Cortex of kidney (tissue), 1 donor: Measurements from ENCODE around the gene PRAMEF1.
"Not testable (repeated sequence)": the region's sequence is repeated elsewhere in the genome, so short reads cannot be mapped to it uniquely, and the experiment has no call there.

ENCODE experiments used
- DNase-seq: peaks from one replicate; lab custom pipeline; 2025; lab: John Stamatoyannopoulos, UW

The PRAMEF1 gene

DNA sequence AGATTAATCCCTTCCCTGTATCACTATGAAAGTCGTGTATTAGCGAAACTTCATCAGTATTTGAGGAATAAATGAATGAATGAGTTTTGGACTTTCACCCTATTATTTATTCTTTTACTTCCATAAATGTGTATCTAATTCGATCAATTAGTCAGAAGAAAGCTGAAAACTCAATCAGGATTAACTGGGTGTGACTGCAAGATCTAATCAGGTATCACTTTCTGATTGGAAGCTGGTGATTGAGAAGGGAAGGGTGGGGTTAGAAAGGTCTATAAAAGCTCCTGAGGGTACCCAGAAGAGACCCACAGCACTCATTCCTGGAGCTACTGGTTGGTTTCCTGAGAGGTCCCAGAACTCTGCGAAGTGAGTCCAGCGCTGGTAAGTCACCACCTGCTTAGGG lies at the start of gene PRAMEF1:
Gene PRAMEF1, plus strand, starts transcription at position 301 of the 400 bp plus-strand sequence. CDS start 1,831 bp downstream, outside the sequence.
- DNase-seq: not testable (repeated sequence)

GRCh38 chr1:12741946-12742345 lies 49.3 kb upstream of the PRAMEF1 start:
- no peak for DNase-seq

DNA sequence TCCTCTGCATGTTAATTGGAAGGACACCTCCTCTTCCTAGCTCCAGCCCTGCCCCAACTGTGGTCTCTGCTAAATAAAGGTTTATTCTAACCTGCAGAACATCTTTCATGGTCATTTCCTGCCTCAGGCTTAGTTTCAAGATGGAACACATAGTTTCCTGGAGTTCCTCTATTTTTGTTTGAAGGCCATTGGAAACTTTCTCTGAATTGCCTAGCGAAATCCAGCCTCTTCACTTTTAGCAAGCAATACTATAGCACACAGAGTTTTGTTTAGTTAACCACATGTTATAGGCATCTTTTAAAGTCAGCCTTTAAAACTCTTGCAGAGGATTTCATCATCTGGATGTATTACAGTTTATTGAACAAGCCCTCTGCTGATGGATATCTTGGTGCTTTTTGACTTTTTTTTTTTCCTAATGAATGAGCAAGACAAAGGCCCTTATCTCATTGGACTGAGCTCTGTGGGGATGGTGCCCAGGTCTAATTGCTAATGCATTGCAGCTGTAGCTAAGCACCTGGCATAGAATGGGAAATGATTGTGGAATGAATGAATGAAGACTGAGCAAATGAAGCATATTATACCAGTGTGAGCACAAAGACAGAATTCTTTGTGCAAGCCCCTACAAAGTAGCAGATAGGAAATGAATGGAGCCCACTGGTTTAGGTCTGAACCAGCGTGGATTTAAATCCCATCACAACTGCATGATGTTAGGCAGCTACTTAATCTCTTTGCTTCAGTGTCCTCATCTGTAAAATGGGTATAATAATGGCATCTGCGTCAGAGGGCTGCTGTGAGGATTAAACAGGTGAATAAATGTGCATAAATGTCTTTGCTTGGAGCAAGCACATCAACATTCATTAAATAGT lies 45.8 kb upstream of the PRAMEF1 start:
- DNase-seq: no peak

GRCh38 chr1:12745992-12746323 lies 45.2 kb upstream of the PRAMEF1 start, which contains the start of gene CFAP107:
Gene CFAP107, plus strand, starts transcription at chr1:12746200. Its CDS starts 231 bp downstream, at chr1:12746431.
- DNase-seq: no peak

- no peak for DNase-seq
Observed at GRCh38 chr1:12748778-12749355, 42.3 kb upstream of the PRAMEF1 start.

DNA sequence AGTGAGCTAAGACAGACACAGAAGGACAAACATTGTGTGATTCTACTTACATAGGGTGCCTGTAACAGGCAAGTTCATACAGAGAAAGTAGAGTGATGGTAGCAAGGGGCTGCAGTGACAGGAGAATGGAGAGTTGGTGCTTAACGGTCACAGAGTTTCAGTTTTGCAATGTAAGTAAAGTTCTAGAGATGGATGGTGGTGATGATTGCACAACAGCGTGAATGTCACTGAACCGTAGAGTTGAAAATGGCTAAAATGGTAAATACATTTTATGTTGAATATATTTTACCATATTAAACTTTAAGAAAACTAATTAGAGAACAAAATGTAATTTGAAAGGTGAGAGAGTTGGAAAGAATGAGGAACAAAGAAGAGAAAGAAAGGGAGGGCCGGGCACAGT lies 36.5 kb upstream of the PRAMEF1 start:
- no peak for DNase-seq

- DNase-seq: no peak
Observed at GRCh38 chr1:12756273-12756672, 34.9 kb upstream of the PRAMEF1 start.

DNA sequence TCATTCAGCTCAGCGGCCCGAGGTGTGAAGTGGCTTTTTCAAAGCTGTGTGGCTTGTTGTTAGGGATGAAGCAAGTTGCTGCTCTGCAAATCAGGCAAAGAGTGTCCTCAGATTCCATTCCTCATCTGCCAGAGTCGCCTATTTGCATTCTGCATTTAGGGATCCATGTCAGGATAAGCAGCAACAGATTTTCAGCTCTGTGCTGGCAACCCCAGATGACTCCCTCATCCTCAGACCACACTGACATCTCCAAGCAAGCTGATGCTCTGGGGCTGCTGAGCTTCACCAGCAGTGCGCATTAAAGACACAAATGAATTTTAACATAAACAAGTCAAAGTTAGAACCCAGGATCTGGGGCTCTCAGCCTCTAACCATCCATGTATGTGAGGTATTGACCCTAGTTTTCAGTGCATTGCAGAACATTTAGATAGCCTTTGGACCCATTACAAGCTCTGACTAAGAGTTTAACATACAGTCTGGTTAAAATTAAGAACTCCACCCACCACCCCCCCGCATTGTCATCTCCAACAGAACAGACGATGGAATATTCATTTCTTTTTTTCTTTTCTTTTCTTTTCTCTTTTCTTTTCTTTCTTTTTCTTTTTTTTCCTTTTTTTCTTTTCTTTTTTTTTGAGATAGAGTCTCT lies 34.3 kb upstream of the PRAMEF1 start:
- DNase-seq: no peak

DNA sequence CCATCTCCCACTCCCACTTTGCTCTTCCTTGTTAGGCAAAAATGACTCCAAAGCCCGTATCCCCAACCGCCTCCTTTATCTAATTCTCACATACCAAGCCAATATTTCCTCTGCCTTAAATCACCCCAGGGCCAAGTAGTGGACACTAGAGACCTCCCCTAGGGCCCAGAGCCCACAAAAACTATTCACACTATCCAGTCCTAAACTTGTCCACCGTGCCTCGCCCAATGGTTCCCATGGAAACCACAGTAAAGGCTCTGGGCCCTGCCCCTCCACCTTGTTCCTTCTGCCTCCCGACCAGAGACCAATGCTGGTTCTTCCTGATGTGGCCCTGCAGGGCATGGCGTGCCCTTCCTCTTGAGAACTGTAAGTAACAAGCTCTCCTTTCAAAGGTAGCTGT lies 33.4 kb upstream of the PRAMEF1 start:
- DNase-seq: no peak

DNA sequence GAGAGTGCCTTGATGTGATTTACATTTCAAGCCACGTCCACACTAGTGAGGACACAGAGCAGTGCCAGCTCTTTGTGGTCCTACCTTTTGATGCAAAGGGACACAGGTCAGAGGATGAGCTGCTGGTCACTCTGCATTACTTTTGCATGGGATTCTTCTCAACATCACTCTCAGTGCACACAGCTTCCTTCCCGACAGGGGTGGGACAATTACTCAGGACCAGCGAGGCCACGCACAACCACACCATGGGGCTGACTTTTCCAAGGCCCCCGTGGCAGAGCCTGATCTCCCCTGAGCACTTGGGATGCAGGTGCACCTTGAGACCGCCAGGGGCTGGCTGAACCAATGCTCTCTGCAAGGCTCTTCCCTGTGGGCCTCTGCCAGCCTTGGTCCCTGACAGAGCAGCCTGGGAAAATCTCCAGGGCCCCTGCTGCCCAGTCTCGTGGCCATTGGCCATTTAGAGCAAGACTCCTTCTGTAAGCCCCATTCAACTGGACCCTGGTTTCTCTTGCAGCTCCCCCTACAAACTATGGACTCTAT lies 30.9 kb upstream of the PRAMEF1 start:
- DNase-seq: no peak

- no peak for DNase-seq
Observed at GRCh38 chr1:12761781-12762180, 29.4 kb upstream of the PRAMEF1 start.

DNA sequence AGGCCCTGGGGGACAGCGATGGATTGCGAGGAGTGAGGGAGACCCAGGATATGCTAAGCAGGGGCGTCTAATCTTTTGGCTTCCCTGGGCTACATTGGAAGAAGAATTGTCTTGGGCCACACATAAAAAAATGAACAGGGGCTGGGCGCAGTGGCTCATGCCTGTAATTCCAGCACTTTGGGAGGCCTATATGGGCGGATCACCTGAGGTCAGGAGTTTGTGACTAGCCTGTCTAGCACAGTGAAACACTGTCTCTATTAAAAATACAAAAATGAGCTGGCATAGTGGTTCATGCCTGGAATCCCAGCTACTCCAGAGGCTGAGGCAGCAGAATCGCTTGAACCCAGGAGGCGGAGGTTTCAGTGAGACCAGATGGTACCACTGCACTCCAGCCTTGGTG lies 28.4 kb upstream of the PRAMEF1 start:
- DNase-seq: no peak

- no peak for DNase-seq
Observed at GRCh38 chr1:12763479-12763878, 27.7 kb upstream of the PRAMEF1 start.

DNA sequence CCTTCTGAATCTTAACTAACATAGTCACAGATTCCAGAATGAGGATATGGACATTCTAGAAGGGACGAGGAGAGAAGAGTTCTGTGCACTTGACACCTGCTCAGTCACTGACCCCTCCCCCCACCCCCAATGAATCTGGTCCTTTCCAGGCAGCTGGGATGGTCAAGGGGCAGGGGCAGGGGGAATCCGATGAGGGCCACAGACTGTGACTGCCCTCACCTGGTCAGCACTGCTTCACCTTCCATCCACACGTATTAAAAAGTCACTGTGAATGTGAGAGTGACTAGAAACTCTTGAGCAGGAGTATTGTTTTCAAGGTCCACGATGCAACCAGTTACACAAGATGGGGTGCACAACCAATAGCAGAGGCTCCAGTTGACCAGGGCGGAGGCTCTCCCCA lies 27.2 kb upstream of the PRAMEF1 start:
- no peak for DNase-seq

DNA sequence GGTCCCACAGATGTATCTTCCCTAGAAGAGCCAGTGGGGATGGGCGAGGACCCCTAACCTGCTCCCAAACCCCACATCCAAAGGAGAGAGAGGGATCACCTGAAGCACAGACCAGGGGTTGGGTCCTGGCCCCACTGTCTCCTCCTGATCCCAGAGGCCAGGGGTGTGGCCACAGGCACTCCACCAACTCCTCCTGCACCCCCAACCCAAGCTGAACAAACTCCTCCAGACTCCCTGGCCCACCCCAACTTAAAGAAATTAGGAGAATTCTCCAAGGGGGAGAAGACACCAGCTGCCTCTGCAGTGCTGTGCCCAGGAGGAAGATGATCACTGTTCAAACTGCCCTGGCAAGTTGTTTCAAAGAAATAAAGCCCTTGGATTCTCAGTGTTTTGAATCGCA lies 22.2 kb upstream of the PRAMEF1 start:
- no peak for DNase-seq

DNA sequence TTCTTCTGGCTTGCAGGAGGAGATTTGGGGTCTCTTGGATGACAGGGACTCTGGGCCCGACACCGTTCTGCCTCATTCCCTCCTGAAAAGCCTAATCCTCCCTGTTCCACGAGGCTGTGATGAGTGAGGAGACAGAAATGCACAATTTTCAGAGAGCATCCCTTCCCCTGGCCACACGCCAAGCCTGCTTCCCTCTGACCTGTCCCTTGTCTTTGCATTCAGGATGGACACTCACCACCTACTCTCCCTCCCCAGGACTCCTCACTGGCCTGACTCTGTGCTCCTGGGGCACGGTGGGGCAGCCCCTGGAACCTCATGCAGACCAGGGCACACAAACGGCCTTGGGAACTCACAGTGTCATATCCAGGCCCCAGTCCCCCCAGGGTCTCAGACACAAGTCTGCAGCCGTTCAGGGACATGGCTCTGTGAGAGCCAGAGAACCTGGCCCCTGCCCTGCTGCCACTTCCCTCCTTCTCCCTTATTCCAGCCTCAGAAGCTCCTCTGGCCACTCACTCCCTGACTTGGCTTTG lies 21.2 kb upstream of the PRAMEF1 start:
- DNase-seq: no peak

DNA sequence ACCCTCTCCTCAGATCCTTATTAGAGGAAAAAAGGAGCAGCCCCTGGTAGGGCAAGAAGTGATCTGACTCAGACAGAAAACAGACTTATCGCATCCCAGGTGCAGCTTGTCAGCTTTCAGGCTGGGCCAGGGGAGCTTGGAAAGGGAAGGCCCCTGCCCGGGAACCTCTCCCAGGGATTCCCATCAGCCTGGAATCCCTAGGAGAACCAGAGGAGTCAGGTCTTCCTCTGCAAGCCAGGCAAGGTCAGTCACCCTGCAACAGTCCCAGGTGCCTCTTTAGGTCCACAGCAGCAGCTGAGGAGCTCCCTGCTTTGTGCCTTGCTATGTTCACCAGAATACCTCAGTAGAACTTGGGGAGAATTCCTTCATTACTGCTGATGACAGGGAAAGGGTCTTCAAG lies 20.6 kb upstream of the PRAMEF1 start:
- no peak for DNase-seq

- no peak for DNase-seq
Observed at GRCh38 chr1:12771186-12771585, 20.0 kb upstream of the PRAMEF1 start.

GRCh38 chr1:12772520-12772919 lies 18.7 kb upstream of the PRAMEF1 start:
- no peak for DNase-seq

- DNase-seq: no peak
Observed at GRCh38 chr1:12773438-12773837, 17.8 kb upstream of the PRAMEF1 start, which contains the start of gene PRAMEF12. Gene PRAMEF12, plus strand, starts transcription at chr1:12773738. Its CDS starts 1,130 bp downstream, at chr1:12774868.

DNA sequence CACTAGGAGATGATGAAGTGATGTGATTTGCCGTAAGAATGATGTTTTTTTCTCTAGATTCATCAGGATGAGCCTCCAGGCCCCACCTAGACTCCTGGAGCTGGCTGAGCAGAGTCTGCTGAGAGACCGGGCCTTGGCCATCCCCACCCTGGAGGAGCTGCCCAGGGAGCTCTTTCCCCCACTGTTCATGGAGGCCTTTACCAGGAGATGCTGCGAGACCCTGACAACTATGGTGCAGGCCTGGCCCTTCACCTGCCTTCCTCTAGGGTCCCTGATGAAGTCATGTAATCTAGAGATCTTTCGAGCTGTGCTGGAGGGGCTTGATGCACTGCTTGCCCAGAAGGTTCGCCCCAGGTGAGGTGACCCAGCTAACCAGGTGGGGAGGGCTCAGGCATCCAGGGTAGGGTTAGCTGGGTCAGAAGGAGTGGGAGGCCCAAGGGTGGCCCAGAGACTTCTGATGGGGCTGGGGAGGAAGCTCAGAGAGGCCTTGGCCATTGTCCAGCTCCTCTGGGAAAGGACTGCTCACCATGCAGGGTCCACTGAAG lies 16.3 kb upstream of the PRAMEF1 start:
- no peak for DNase-seq

- no peak for DNase-seq
Observed at GRCh38 chr1:12775443-12775842, 15.8 kb upstream of the PRAMEF1 start.
